HEK293 (cell line): ENCODE measurements around the gene CLEC16A.

Source experiments
- HOXC10 ChIP-seq: sonication (generic); formaldehyde crosslinking; IDR thresholded peaks from 2 replicates; pipeline ENCODE4 v1.8.1; 2023; ENCODE audit warnings: mild to moderate bottlenecking, missing genetic modification reagents
- IKZF3 ChIP-seq: fragments of 450-650 bp; IDR thresholded peaks from 2 replicates; pipeline ENCODE4 v1.5.0; 2018; ENCODE audit warnings: missing biosample characterization, mild to moderate bottlenecking, missing genetic modification characterization, moderate library complexity
- ZBTB7A ChIP-seq: fragments of 450-650 bp; formaldehyde crosslinking; IDR thresholded peaks from 2 replicates; pipeline ENCODE4 v1.5.1; 2016; ENCODE audit warnings: low read depth, missing biosample characterization, missing genetic modification characterization
- ZNF510 ChIP-seq: fragments of 450-650 bp; formaldehyde crosslinking; IDR thresholded peaks from 2 replicates; pipeline ENCODE4 v1.5.1; 2018; ENCODE audit warnings: mild to moderate bottlenecking, missing genetic modification characterization, missing biosample characterization; ENCODE audit not compliant: insufficient replicate concordance
- TF ChIP-seq, protein P1 (sequence below): fragments of 450-650 bp; formaldehyde crosslinking; IDR thresholded peaks from 2 replicates; pipeline ENCODE4 v1.5.1; 2016; ENCODE audit warnings: missing biosample characterization, missing genetic modification characterization

DNA sequence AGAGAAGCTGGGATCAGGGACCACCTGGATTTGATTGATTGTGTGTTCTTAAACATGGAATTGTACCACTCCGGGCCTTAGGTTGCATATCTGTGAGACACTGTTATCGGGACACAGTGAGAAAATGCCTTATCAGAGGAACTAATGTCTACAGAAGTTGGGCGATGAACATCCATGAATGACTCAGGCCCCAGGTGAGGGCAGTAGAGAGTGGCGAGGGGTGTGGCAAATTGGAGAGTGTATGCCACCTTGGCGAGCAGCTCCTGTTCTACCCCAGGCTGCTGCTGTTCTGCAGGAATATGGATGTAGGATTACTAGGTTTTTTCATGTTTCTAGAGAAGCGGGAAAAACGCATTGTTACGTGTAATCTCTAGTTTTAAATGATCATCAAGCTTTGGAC lies 38.8 kb downstream of the CLEC16A start:
- TF ChIP-seq HOXC10 (no peak), ZBTB7A (tag by site-specific recombination) (no peak), ZNF510 (tag by site-specific recombination) (no peak), IKZF3 (tag by site-specific recombination) (no peak)
- TF ChIP-seq, protein P1, sequence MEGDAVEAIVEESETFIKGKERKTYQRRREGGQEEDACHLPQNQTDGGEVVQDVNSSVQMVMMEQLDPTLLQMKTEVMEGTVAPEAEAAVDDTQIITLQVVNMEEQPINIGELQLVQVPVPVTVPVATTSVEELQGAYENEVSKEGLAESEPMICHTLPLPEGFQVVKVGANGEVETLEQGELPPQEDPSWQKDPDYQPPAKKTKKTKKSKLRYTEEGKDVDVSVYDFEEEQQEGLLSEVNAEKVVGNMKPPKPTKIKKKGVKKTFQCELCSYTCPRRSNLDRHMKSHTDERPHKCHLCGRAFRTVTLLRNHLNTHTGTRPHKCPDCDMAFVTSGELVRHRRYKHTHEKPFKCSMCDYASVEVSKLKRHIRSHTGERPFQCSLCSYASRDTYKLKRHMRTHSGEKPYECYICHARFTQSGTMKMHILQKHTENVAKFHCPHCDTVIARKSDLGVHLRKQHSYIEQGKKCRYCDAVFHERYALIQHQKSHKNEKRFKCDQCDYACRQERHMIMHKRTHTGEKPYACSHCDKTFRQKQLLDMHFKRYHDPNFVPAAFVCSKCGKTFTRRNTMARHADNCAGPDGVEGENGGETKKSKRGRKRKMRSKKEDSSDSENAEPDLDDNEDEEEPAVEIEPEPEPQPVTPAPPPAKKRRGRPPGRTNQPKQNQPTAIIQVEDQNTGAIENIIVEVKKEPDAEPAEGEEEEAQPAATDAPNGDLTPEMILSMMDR (tag by site-specific recombination), result no peak
